GM23338 (cell line): ENCODE measurements around the gene TUBA1C. TPM values are rescaled to one million over a fixed set of nuclear protein-coding genes. Genes with fewer than 3 reads are reported as not detected.
A peak's percentile ranks its signal among the peaks of the same experiment; 100 is the strongest.

Experiments used
- ATAC-seq: fragments of 200-7000 bp; cut with Tn5 transposase; 3 replicates; pipeline ENCODE4 v1.9.1; 2020
- DNase-seq: peaks from one replicate; pipeline ENCODE4 v3.0.0-alpha.2; 2015; ENCODE audit warnings: low spot score
- H2AFZ ChIP-seq: fragments of 200-600 bp; sonication (generic); 2 replicates; pipeline ENCODE4 v1.8.0; 2016; ENCODE audit warnings: antibody characterized with exemption, mild to moderate bottlenecking, moderate library complexity
- H3F3A ChIP-seq: fragments of 200-600 bp; sonication (generic); replicated peaks from 2 replicates; pipeline ENCODE4 v1.8.0; 2017; ENCODE audit warnings: antibody characterized with exemption, mixed run types, low read depth
- H3K27ac ChIP-seq: fragments of 200-600 bp; sonication (generic); 2 replicates; pipeline ENCODE4 v1.6.1; 2016; ENCODE audit warnings: low read depth
- H3K27me3 ChIP-seq: fragments of 200-600 bp; sonication (generic); 2 replicates; pipeline ENCODE4 v1.8.0; 2016; ENCODE audit warnings: mild to moderate bottlenecking, mixed run types, moderate library complexity; ENCODE audit not compliant: insufficient read depth
- H3K36me3 ChIP-seq: fragments of 200-600 bp; sonication (generic); 2 replicates; pipeline ENCODE4 v1.8.0; 2016; ENCODE audit warnings: mild to moderate bottlenecking; ENCODE audit not compliant: insufficient read depth
- H3K4me1 ChIP-seq: fragments of 200-600 bp; sonication (generic); 2 replicates; pipeline ENCODE4 v1.8.0; 2016; ENCODE audit warnings: mild to moderate bottlenecking, moderate library complexity; ENCODE audit not compliant: insufficient read depth
- H3K4me2 ChIP-seq: fragments of 200-600 bp; sonication (generic); 2 replicates; pipeline ENCODE4 v1.7.1; 2017; ENCODE audit warnings: mixed run types
- H3K4me3 ChIP-seq: fragments of 200-600 bp; sonication (generic); 2 replicates; pipeline ENCODE4 v1.6.1; 2016; ENCODE audit warnings: mixed run types
- H3K79me2 ChIP-seq: fragments of 200-600 bp; sonication (generic); replicated peaks from 2 replicates; pipeline ENCODE4 v1.8.0; 2017; ENCODE audit warnings: mild to moderate bottlenecking; ENCODE audit not compliant: insufficient read depth
- H3K9me2 ChIP-seq: fragments of 200-600 bp; sonication (generic); 2 replicates; pipeline ENCODE4 v1.8.0; 2017; ENCODE audit not compliant: insufficient read depth
- H4K20me1 ChIP-seq: fragments of 200-600 bp; sonication (generic); replicated peaks from 2 replicates; pipeline ENCODE4 v1.8.0; 2017; ENCODE audit warnings: mild to moderate bottlenecking; ENCODE audit not compliant: insufficient read depth
- H3K27ac Mint-ChIP-seq: 2 replicates; pipeline ENCODE4 v1.8.0; 2020; ENCODE audit warnings: inconsistent platforms, mild to moderate bottlenecking, moderate library complexity, mixed read lengths
- H3K27me3 Mint-ChIP-seq: 3 replicates; pipeline ENCODE4 v1.8.0; 2022; ENCODE audit warnings: low read depth, mild to moderate bottlenecking, moderate library complexity, mixed read lengths, inconsistent platforms; ENCODE audit not compliant: insufficient read depth, poor library complexity
- H3K36me3 Mint-ChIP-seq: 3 replicates; pipeline ENCODE4 v1.8.0; 2021; ENCODE audit warnings: low read depth, mild to moderate bottlenecking, inconsistent platforms, moderate library complexity, mixed read lengths
- H3K4me1 Mint-ChIP-seq: 3 replicates; pipeline ENCODE4 v1.8.0; 2020; ENCODE audit warnings: mild to moderate bottlenecking, inconsistent platforms, mixed read lengths
- H3K4me3 Mint-ChIP-seq: 3 replicates; pipeline ENCODE4 v1.8.0; 2021; ENCODE audit warnings: moderate library complexity, mild to moderate bottlenecking, inconsistent platforms, mixed read lengths
- H3K9me3 Mint-ChIP-seq: 3 replicates; pipeline ENCODE4 v1.8.0; 2020; ENCODE audit warnings: moderate library complexity, mild to moderate bottlenecking, inconsistent platforms, mixed read lengths
- CREB1 ChIP-seq: fragments of 250-450 bp; sonication (Bioruptor Pico); IDR thresholded peaks from 2 replicates; pipeline ENCODE4 v1.5.0; 2020; ENCODE audit warnings: low read depth, mild to moderate bottlenecking, moderate library complexity
- ETS1 ChIP-seq: IDR thresholded peaks from 2 replicates; pipeline ENCODE4 v1.6.1; 2016; ENCODE audit warnings: antibody characterized with exemption
- EZH2phosphoT487 ChIP-seq: fragments of 200-600 bp; sonication (generic); IDR thresholded peaks from one replicate; pipeline ENCODE4 v1.8.1; 2018; ENCODE audit warnings: antibody characterized with exemption; ENCODE audit not compliant: unreplicated experiment
- STAT1 ChIP-seq: IDR thresholded peaks from one replicate; pipeline ENCODE4 v1.6.1; 2016; ENCODE audit warnings: antibody characterized with exemption; ENCODE audit not compliant: unreplicated experiment
- ZNF114 ChIP-seq: fragments of 250-450 bp; sonication (Bioruptor Pico); IDR thresholded peaks from 2 replicates; pipeline ENCODE4 v1.5.0; 2020; ENCODE audit warnings: mild to moderate bottlenecking, moderate library complexity
- ZNF331 ChIP-seq: fragments of 250-450 bp; sonication (Bioruptor Pico); IDR thresholded peaks from 2 replicates; pipeline ENCODE4 v1.5.0; 2020; ENCODE audit warnings: low read depth, mild to moderate bottlenecking, moderate library complexity
- ZNF462 ChIP-seq: fragments of 250-450 bp; sonication (Bioruptor Pico); IDR thresholded peaks from 2 replicates; pipeline ENCODE4 v1.5.0; 2020; ENCODE audit warnings: mild to moderate bottlenecking, moderate library complexity
- polyA plus RNA-seq: library from polyadenylated mRNA; unstranded; fragments of >200 nt; fragmentation: Nextera tagmentation; extraction: Ambion mirVana; gene quantifications from 2 replicates; pipeline ENCODE4 v1.2.1, GENCODE V29; 2016
- total RNA-seq: library from RNA; depleted of rRNA; stranded (reverse); fragments of >200 nt; shearing (Covaris generic); gene quantifications from 2 replicates; pipeline ENCODE4 v1.2.3, GENCODE V29; 2014
- TF ChIP-seq, protein P1 (sequence below), 2 experiments: fragments of 200-600 bp in 1 of 2; sonication (generic) in 1 of 2; conservative IDR thresholded peaks; 2 replicates each; pipeline versions ENCODE4 v1.5.1 to v1.6.1; 2016 to 2017; ENCODE audit warnings: antibody characterized with exemption in 2 of 2, low read depth in 2 of 2, mild to moderate bottlenecking in 2 of 2, moderate library complexity in 1 of 2
- TF ChIP-seq, protein P2 (sequence below): IDR thresholded peaks from one replicate; pipeline ENCODE4 v1.6.1; 2018; ENCODE audit warnings: antibody characterized with exemption; ENCODE audit not compliant: unreplicated experiment

Gene TUBA1C
- total and polyA plus RNA-seq, 2 experiments from 2014 or later: 191 to 728 TPM

- Histone ChIP-seq H4K20me1 (no peaks in the 10 kb centered on the region), H3K4me2 (no peak overlapping the region), H3K4me3 (no peak overlapping the region), H3K79me2 (no peaks in the 10 kb centered on the region), H3K27ac (no peak overlapping the region), H3F3A (no peaks in the 10 kb centered on the region), H2AFZ (no peak overlapping the region), H3K36me3 (no peaks in the 10 kb centered on the region), H3K27me3 (no peaks in the 10 kb centered on the region), H3K4me1 (no peaks in the 10 kb centered on the region), H3K9me2 (no peaks in the 10 kb centered on the region)
- ATAC-seq: peak; percentile 38; the same call in 2 of the 3 replicates
- Mint-ChIP-seq H3K27me3 (peaks cover 5% of the 10 kb centered on the region), H3K4me1 (peaks cover 9% of the 10 kb centered on the region), H3K36me3 (no peaks in the 10 kb centered on the region), H3K27ac (no peak overlapping the region), H3K9me3 (no peaks in the 10 kb centered on the region), H3K4me3 (no peak overlapping the region)
- DNase-seq: no peak
- TF ChIP-seq STAT1: no peak
- TF ChIP-seq CREB1: no peak
- TF ChIP-seq EZH2phosphoT487: no peak
These were observed 45.4 kb upstream of the TUBA1C start for GRCh38 chr12:49219417-49220026.

- Mint-ChIP-seq H3K4me3 (no peak overlapping the region), H3K27me3 (peaks cover 8% of the 10 kb centered on the region), H3K9me3 (no peaks in the 10 kb centered on the region), H3K36me3 (no peaks in the 10 kb centered on the region), H3K27ac (no peak overlapping the region), H3K4me1 (no peaks in the 10 kb centered on the region)
- DNase-seq (no peak), ATAC-seq (no peak)
- H3K79me2 ChIP-seq: no peaks in the 10 kb centered on the region
- H3K27me3 ChIP-seq: no peaks in the 10 kb centered on the region
- H3K27ac ChIP-seq: no peak overlapping the region
- H3K4me3 ChIP-seq: no peak overlapping the region
- H3F3A ChIP-seq: no peaks in the 10 kb centered on the region
- H4K20me1 ChIP-seq: no peaks in the 10 kb centered on the region
- H3K4me1 ChIP-seq: no peaks in the 10 kb centered on the region
- H2AFZ ChIP-seq: no peak overlapping the region
- H3K9me2 ChIP-seq: no peaks in the 10 kb centered on the region
- no peak overlapping the region for H3K4me2 ChIP-seq
- no peaks in the 10 kb centered on the region for H3K36me3 ChIP-seq
- TF ChIP-seq ZNF462 (CRISPR knock-in tag): no peak
- no peak for TF ChIP-seq ZNF331 (CRISPR knock-in tag)
- TF ChIP-seq ETS1: no peak
- TF ChIP-seq, protein P1, sequence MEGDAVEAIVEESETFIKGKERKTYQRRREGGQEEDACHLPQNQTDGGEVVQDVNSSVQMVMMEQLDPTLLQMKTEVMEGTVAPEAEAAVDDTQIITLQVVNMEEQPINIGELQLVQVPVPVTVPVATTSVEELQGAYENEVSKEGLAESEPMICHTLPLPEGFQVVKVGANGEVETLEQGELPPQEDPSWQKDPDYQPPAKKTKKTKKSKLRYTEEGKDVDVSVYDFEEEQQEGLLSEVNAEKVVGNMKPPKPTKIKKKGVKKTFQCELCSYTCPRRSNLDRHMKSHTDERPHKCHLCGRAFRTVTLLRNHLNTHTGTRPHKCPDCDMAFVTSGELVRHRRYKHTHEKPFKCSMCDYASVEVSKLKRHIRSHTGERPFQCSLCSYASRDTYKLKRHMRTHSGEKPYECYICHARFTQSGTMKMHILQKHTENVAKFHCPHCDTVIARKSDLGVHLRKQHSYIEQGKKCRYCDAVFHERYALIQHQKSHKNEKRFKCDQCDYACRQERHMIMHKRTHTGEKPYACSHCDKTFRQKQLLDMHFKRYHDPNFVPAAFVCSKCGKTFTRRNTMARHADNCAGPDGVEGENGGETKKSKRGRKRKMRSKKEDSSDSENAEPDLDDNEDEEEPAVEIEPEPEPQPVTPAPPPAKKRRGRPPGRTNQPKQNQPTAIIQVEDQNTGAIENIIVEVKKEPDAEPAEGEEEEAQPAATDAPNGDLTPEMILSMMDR (conservative IDR thresholded peaks at IDR 0.05; ENCODE audit: low read depth in 2 of 2): no peak
- TF ChIP-seq, protein P2, sequence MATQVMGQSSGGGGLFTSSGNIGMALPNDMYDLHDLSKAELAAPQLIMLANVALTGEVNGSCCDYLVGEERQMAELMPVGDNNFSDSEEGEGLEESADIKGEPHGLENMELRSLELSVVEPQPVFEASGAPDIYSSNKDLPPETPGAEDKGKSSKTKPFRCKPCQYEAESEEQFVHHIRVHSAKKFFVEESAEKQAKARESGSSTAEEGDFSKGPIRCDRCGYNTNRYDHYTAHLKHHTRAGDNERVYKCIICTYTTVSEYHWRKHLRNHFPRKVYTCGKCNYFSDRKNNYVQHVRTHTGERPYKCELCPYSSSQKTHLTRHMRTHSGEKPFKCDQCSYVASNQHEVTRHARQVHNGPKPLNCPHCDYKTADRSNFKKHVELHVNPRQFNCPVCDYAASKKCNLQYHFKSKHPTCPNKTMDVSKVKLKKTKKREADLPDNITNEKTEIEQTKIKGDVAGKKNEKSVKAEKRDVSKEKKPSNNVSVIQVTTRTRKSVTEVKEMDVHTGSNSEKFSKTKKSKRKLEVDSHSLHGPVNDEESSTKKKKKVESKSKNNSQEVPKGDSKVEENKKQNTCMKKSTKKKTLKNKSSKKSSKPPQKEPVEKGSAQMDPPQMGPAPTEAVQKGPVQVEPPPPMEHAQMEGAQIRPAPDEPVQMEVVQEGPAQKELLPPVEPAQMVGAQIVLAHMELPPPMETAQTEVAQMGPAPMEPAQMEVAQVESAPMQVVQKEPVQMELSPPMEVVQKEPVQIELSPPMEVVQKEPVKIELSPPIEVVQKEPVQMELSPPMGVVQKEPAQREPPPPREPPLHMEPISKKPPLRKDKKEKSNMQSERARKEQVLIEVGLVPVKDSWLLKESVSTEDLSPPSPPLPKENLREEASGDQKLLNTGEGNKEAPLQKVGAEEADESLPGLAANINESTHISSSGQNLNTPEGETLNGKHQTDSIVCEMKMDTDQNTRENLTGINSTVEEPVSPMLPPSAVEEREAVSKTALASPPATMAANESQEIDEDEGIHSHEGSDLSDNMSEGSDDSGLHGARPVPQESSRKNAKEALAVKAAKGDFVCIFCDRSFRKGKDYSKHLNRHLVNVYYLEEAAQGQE: no peak
- no peak for TF ChIP-seq CREB1
- TF ChIP-seq ZNF114 (CRISPR knock-in tag): no peak
- no peak for TF ChIP-seq STAT1
These were observed 43.9 kb upstream of the TUBA1C start for GRCh38 chr12:49220972-49221371.
